SU-DHL-6 (cell line): Measurements from ENCODE around the gene PODXL2.

ENCODE experiments used
- H2AFZ ChIP-seq: fragments of 200-600 bp; sonication (generic); 2 replicates; pipeline ENCODE4 v1.6.1; 2014; ENCODE audit warnings: low read depth, mild to moderate bottlenecking, moderate library complexity, mixed read lengths, antibody characterized with exemption, low read length; ENCODE audit not compliant: severe bottlenecking
- H3F3A ChIP-seq: fragments of 200-600 bp; shearing (Covaris generic); 2 replicates; pipeline ENCODE4 v1.6.0; 2016; ENCODE audit warnings: antibody characterized with exemption, mild to moderate bottlenecking; ENCODE audit not compliant: insufficient read depth
- H3K27ac ChIP-seq: fragments of 200-600 bp; sonication (generic); 2 replicates; pipeline ENCODE4 v1.5.1; 2016; ENCODE audit warnings: low read depth, mild to moderate bottlenecking, low read length, moderate library complexity, mixed read lengths
- H3K27me3 ChIP-seq: fragments of 200-600 bp; sonication (generic), shearing (Covaris generic); 2 replicates; pipeline ENCODE4 v1.6.0; 2014; ENCODE audit warnings: mild to moderate bottlenecking, low read length
- H3K36me3 ChIP-seq: fragments of 200-600 bp; sonication (generic); 2 replicates; pipeline ENCODE4 v1.6.1; 2014; ENCODE audit warnings: mild to moderate bottlenecking, low read length, mixed read lengths
- H3K4me2 ChIP-seq: fragments of 300-600, 200-600 bp; shearing (Covaris generic), sonication (generic); 2 replicates; pipeline ENCODE4 v1.6.0; 2014; ENCODE audit warnings: low read length, low read depth, mild to moderate bottlenecking; ENCODE audit not compliant: poor library complexity, severe bottlenecking
- H3K4me3 ChIP-seq: fragments of 200-600 bp; sonication (generic); 2 replicates; pipeline ENCODE4 v1.5.1; 2014; ENCODE audit warnings: antibody characterized with exemption, low read length, mild to moderate bottlenecking, mixed read lengths; ENCODE audit not compliant: insufficient read depth, poor library complexity, severe bottlenecking
- H3K79me2 ChIP-seq: fragments of 200-600 bp; sonication (generic); 2 replicates; pipeline ENCODE4 v1.6.1; 2014; ENCODE audit warnings: mild to moderate bottlenecking, low read length, moderate library complexity; ENCODE audit not compliant: insufficient read depth
- H3K9ac ChIP-seq: fragments of 200-600 bp; sonication (generic); 2 replicates; pipeline ENCODE4 v1.7.0; 2014; ENCODE audit warnings: mild to moderate bottlenecking, low read length
- H3K9me2 ChIP-seq: fragments of 200-600 bp; sonication (generic); replicated peaks from 2 replicates; pipeline ENCODE4 v1.6.1; 2014; ENCODE audit warnings: low read length; ENCODE audit not compliant: insufficient read depth
- H3K9me3 ChIP-seq: fragments of 200-600 bp; sonication (generic); 2 replicates; pipeline ENCODE4 v1.6.1; 2014; ENCODE audit warnings: low read length, mixed read lengths; ENCODE audit not compliant: insufficient read depth
- H4K20me1 ChIP-seq: fragments of 200-600 bp; sonication (generic); 2 replicates; pipeline ENCODE4 v1.6.1; 2014; ENCODE audit warnings: low read depth, mild to moderate bottlenecking, antibody characterized with exemption, low read length, moderate library complexity, mixed read lengths
- CTCF ChIP-seq: fragments of 200-600 bp; sonication (generic); IDR thresholded peaks from one replicate; pipeline ENCODE4 v1.5.1; 2017; ENCODE audit warnings: antibody characterized with exemption, mild to moderate bottlenecking, low read length, moderate library complexity; ENCODE audit not compliant: insufficient read depth, poor library complexity, severe bottlenecking
- EZH2phosphoT487 ChIP-seq: fragments of 200-600 bp; sonication (generic), shearing (Covaris generic); conservative IDR thresholded peaks from 2 replicates; pipeline ENCODE4 v1.6.1; 2018; ENCODE audit warnings: mild to moderate bottlenecking, antibody characterized with exemption, low read length, moderate library complexity, mixed read lengths

PODXL2 gene

GRCh38 chr3:127697551-127698240 is 68.7 kb downstream of the PODXL2 start:
- Histone ChIP-seq H3K4me3 (peak overlapping the region; percentile 27), H3K79me2 (no peaks in the 10 kb centered on the region), H3K27ac (peak overlapping the region; percentile 76), H2AFZ (peak overlapping the region; percentile 72), H3F3A (no peaks in the 10 kb centered on the region), H3K27me3 (no peaks in the 10 kb centered on the region), H3K9me2 (no peaks in the 10 kb centered on the region), H3K4me2 (peak overlapping the region; percentile 55), H3K9me3 (no peaks in the 10 kb centered on the region), H4K20me1 (no peaks in the 10 kb centered on the region), H3K9ac (peak overlapping the region; percentile 42), H3K36me3 (no peaks in the 10 kb centered on the region)
- TF ChIP-seq CTCF (no peak), EZH2phosphoT487 (no peak)

GRCh38 chr3:127698286-127698685 is 69.3 kb downstream of the PODXL2 start:
- Histone ChIP-seq H3K9me3 (no peaks in the 10 kb centered on the region), H3K9me2 (no peaks in the 10 kb centered on the region), H3K9ac (peak overlapping the region; percentile 42), H3K4me2 (peak overlapping the region; percentile 55), H3K4me3 (no peak overlapping the region), H4K20me1 (no peaks in the 10 kb centered on the region), H3F3A (no peaks in the 10 kb centered on the region), H3K27me3 (no peaks in the 10 kb centered on the region), H2AFZ (no peak overlapping the region), H3K79me2 (no peaks in the 10 kb centered on the region), H3K36me3 (no peaks in the 10 kb centered on the region), H3K27ac (no peak overlapping the region)
- TF ChIP-seq CTCF (no peak), EZH2phosphoT487 (no peak)

GRCh38 chr3:127698691-127699415 is 69.9 kb downstream of the PODXL2 start:
- H3K9me3 ChIP-seq: no peaks in the 10 kb centered on the region
- no peaks in the 10 kb centered on the region for H3K36me3 ChIP-seq
- H3K4me2 ChIP-seq: no peak overlapping the region
- H2AFZ ChIP-seq: no peak overlapping the region
- no peak overlapping the region for H3K4me3 ChIP-seq
- H4K20me1 ChIP-seq: no peaks in the 10 kb centered on the region
- H3K27me3 ChIP-seq: no peaks in the 10 kb centered on the region
- H3K9me2 ChIP-seq: no peaks in the 10 kb centered on the region
- H3F3A ChIP-seq: no peaks in the 10 kb centered on the region
- H3K79me2 ChIP-seq: no peaks in the 10 kb centered on the region
- no peak overlapping the region for H3K9ac ChIP-seq
- TF ChIP-seq EZH2phosphoT487: no peak
- no peak for TF ChIP-seq CTCF
- no peak overlapping the region for H3K27ac ChIP-seq
